Stimulated activated CD8-positive, alpha-beta memory T cell treated with anti-CD3 and anti-CD28 coated beads, Interleukin-4, amount 100 ng/mL, for 24 hours (primary cell): ENCODE data around the gene PDIA2.
"Not testable (repeated sequence)": the region's sequence is repeated elsewhere in the genome, so short reads cannot be mapped to it uniquely, and the experiment has no call there.

ENCODE experiments used
- DNase-seq: peaks from one replicate; pipeline ENCODE4 v3.0.0-alpha.2; 2020; ENCODE audit warnings: low read depth

PDIA2 gene

DNA sequence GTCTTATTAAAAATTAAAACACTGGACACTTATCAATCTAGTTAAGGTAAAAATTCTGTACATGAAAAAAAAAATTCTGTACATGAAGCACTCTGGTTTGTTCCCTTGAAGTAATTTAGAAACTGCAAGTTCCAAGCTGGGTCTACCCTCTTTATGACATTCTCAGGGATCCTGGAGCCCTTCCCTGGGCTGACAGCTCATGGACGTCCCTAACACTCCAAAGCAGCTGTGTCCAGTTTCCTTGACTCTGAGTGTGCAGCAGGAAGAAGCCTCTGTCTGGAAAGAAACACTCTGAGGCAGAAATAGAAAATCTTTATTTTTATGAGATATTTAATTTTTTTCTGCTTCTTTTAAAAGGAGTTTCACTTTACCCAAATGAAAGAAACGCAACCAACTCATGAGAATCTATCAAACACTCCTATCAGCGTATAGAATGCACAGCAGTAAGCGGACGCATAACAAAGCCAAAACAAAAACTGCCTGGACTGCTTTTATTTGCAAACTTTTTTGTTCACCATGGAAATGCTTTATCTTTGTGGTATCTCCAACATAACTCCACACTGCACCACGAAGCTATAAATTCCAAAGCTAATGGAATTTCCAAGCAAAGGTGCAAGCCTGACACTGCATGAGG, 48.3 kb downstream of the PDIA2 start:
- not testable (repeated sequence) for DNase-seq

DNA sequence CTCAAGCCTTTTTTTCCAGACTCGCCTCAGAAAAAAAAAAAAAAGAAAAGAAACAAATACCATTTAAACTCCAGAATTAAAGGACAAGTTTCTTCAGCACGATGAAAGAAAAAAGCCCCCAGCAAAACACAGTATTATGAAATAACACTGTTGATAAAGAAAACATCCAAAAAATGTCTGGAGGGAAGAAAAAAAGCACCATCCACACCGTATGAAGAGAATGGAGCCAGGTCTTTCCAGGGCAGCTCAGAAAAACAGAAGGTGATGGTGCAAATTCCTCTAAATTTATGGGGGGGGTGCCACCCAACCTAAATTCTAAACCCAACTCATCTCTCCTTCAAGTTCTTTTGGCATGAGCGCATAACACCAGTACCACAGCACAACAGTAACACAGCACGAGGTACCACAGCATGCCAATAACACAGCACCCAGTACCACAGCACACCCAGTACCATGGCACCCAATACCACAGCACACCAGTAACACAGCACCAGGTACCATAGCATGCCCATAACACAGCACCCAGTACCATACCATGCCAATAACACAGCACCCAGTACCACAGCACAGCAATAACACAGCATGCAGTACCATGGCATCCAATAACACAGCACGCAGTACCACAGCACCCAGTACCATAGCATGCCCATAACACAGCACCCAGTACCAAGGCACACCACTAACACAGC, 50.6 kb downstream of the PDIA2 start:
- no peak for DNase-seq

DNA sequence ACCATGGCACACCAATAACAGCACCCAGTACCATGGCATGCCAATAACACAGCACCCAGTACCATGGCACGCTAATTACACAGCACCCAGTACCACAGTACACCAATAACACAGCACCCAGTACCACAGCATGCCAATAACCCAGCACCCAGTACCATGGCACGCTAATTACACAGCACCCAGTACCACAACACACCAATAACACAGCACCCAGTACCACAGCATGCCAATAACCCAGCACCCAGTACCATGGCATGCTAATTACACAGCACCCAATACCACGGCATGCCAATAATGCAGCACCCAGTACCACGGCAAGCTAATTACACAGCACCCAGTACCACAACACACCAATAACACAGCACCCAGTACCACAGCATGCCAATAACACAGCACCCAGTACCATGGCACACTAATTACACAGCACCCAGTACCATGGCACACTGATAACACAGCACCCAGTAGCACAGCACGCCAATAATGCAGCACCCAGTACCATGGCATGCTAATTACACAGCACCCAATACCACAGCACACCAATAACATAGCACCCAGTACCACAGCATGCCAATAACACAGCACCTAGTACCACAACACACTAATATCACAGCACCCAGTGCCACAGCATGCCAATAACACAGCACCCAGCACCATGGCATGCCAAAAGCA, 51.3 kb downstream of the PDIA2 start:
- not testable (repeated sequence) for DNase-seq

DNA sequence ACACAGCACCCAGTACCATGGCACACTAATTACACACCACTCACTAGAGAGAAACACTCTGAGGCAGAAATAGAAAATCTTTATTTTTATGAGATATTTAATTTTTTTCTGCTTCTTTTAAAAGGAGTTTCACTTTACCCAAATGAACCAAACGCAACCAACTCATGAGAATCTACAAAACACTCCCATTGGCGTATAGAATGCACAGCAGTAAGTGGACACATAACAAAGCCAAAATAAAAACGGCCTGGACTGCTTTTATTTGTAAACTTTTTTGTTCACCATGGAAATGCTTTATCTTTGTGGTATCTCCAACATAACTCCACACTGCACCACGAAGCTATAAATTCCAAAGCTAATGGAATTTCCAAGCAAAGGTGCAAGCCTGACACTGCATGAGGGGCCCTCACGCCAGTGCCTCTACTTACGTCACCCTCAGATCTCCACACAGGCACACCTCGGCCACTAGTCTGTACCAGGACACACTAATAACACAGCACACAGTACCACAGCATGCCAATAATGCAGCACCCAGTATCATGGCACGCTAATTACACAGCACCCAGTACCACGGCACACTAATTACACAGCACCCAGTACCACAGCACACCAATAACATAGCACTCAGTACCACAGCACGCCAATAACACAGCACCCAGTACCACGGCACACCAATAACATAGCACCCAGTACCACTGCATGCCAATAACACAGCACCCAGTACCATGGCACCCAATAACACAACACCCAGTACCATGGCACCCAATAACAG, 52.1 kb downstream of the PDIA2 start:
- DNase-seq: not testable (repeated sequence)

DNA sequence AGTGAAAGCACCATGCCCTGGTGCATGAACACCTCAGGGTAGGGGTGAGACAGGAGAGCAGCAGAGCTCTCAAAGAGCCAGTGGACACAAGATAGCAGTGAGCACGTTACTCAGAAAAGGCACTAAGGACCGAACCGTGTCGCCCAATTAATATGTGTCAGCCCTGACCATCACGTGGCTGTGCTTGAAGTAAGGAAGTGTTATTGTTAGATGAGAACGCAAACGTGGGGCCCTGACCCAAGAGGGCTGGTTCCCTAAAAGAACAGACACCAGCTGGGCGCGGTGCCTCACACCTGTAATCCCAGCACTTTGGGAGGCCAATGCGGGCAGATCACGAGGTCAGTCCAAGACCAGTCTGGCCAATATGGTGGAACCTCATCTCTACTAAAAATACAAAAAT, 53.3 kb downstream of the PDIA2 start:
- DNase-seq: no peak
